Occipital lobe (tissue), 2 donors: Measurements from ENCODE around the gene PROB1. TPM values are rescaled to one million over a fixed set of nuclear protein-coding genes. Genes with fewer than 3 reads are reported as not detected.
"Not testable (repeated sequence)": the region's sequence is repeated elsewhere in the genome, so short reads cannot be mapped to it uniquely, and the experiment has no call there.

ENCODE experiments used
- DNase-seq: peaks from one replicate; lab custom pipeline; 2025; lab: John Stamatoyannopoulos, UW
- total RNA-seq: library from RNA; depleted of rRNA; stranded (reverse); fragments of >200 nt; gene quantifications from one replicate; pipeline ENCODE4 v1.2.3, GENCODE V29; 2014

PROB1 gene
- total RNA-seq, 1 donor from 2014 or later: 0.16 TPM

- no peak for DNase-seq
Measured at GRCh38 chr5:139392324-139392677, 2.6 kb downstream of the PROB1 start.

GRCh38 chr5:139391570-139392323 is 3.2 kb downstream of the PROB1 start:
- no peak for DNase-seq

DNA sequence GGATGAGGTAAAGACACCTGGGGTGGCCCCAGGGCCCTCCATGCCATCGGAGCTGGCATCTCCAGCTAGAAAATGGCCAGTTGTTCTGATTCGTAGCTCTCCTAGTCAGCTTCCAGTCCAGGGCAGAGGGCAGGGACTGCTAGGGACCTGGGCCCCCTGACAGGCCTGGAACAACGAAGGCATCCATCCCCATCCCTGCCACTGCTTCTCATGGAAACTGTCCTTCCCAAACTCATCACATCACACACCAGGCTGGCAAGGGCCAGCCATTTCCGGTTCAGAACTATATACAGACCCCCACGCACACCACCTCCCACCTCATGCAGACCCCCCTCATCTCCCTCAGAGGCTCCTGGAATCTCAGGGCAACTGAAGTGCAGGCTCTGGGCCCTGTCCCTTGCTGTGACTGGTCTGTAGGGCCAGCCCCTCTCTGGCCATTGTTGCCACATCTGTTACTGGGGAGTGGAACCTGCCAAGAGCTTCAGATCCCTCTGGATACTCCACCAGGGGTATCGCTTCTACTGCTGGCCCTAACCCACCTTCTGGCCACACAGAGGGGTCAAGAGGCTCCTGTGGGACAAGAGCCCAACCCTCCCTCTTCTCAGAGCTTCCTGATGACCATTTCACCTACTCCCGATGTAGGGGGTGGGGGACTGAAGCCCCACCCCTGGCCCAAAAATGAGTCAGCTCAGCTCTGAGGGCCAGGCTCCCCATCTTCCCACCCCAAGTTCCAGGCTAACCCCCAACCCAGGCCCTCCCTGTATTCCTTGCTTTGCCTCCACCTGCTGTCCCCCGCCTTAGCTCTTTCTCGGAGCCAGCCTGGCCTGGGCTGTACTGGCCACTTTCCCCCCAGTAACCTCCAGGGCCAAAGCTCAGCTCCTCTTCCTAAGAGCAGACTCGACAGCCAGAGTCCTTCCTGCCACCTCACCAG is 4.0 kb downstream of the PROB1 start:
- DNase-seq: no peak

DNA sequence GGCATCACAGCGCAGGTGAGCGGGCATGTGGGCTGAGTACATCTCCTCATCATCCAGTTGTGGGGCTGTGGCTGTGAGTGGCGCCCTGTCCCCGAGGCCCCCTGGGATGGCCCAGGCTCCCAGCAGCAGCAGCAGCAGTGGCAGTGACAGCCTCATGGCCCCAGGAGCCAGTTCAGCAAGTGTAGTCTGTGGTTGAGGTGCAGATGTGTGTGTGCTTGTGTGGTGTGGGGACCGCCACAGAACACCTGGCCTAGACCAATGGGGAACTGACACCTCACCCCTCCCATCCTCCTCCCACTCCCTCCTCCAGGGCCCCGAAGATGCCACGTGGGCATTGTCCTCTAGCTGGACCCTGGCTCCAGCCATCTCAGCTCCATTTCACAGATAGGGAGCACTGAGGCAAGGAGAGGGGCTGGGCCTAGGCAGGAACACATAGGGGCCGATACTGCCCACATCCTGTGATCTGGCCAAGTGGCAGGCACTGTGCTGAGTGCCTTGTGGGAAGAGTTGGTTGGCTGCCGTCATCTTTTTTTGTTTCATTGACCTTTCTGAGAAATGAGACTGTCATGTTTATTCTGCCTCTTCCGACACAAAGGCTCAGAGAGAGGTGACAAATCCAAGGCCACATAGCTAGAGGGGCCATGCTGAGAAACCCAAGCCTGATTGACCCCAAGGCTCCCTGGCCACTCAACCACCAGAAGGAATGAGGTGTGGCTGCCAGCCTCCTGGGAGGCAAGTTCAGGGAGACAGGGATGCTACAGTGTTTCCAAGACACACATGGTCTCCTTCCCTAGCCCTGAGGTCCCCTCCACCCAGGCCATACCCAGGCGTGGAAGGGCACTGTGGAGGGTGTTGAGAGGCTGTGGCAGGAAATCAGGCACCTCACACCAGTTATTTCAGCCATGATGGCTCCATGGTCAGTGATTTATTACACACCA is 4.9 kb downstream of the PROB1 start, which contains the start of gene MZB1:
TSS of gene MZB1 (minus strand) at position 213 of the 938 bp plus-strand sequence. CDS start at position 156, 57 bp downstream.
- DNase-seq: no peak

GRCh38 chr5:139388198-139388821 is 6.6 kb downstream of the PROB1 start:
- DNase-seq: no peak

- no peak for DNase-seq
Measured at GRCh38 chr5:139387611-139388197, 7.2 kb downstream of the PROB1 start.

GRCh38 chr5:139386956-139387355 is 7.9 kb downstream of the PROB1 start:
- DNase-seq: not testable (repeated sequence)

DNA sequence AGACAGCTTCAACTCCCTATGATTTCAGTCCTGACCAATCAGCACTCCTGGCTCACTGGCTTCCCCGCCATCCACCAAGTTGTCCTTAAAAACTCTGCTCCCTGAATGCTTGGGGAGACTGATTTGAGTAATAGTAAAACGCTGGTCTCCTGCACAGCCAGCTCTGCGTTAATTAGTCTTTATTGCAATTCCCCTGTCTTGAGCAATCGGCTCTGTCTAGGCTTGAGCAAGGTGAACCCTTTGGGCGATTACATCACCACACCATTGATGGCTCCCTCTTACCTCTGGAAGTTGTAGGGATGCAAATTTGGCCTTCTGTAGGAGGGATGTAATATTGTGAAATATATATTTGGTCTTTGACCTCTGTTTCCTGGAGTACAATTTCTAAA is 8.9 kb downstream of the PROB1 start:
- DNase-seq: no peak

DNA sequence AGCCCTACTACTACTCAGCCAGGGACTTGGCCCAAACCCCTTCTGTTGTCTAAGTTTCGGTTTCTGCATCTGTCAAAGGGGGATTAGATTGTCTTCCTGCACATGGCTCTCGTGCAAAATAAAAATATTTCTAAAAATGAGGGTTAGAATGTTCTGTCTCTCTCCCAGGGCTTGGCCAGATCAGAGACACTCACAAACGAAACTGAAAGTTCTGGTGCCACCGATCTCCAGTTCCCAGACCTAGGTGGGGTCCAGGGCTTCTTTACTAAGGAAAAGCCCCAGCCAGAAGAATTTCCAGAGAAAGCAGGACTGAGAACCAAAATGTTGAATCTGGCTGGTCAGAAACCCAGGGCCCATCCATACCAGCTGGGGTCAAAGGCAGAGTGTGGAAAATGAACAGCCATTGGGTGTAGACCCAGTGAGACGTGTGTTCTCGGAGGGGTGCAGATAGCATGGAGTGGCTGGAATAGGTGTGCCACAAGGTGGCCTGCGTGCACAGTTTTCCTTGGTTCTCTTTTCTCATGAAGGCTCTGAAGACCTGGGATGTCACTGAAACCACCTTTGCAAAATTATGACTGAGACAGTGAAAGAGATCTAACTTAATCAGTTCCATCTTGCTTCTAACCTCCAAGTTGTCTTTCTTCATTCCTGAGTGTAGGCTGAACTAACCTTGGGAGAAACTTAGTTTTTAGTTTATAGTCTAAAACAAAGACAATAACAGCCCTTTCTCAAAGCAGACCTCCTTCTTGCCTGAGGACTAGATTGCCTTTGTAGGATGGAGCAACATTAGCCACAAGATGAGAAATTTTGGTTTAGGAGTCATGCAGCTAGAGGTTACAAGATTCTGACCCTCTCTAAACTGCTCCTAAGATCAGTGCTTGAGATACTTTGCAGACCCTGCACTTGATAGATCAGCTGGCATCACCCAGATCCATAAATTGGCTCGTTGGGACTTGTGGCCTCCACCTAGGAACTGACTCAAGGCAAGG is 9.5 kb downstream of the PROB1 start:
- DNase-seq: no peak

DNA sequence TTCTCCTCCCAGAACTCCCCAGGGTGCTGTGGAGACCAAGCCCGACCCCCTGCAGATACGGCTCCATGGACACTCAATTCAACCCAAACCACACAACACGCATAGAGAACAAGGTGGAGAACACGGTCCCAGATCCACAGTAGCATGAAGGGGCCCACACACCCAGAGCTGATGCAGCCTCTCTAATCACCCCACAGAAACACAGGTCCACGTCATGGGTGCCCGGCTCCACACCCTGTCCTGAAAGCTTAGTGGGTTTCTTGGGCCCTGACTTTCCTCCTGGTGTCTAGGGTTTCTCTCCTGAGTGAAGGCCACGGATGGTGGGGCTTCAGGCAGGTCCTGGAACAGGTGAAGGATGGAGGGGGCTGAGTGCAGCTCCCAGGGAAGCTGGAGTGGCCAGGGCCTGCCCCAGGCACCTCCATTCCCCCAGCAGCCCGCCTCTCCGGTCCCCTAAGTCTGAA is 10.3 kb downstream of the PROB1 start:
- DNase-seq: no peak

GRCh38 chr5:139383993-139384590 is 10.8 kb downstream of the PROB1 start:
- no peak for DNase-seq

DNA sequence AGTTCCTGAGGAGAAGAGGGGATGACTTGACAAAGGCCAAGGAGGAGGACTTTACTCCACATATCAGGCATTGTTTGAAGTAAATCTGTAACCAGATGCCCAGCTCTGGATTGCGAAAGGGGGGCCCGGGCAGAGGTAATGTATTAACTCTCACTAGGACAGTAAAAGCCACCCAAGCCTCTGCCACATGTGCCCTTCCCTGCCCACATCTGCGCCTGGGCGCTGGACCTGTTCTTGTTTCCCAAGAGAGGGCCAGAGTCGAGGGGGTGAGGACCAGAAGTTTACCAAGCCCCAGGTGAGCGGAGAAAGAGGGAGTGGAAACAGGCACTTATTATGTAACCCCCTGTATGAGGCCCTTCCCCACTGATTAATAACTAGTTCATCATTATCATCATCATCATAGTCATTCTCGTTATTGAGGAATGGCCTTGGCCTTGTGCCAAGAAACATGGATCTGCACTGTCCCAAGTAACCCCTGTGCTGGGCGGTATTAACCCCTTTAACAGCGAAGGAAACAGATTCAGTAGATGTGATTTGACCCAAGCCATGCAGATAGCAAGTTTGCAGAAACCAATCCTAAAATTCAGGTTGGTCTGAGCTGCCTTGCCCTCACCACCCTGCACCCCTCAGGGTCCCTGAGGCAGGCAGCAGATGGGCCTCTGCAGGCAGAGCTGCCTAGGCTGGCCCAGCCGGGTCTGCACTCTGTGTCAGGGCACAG is 11.5 kb downstream of the PROB1 start, which contains the start of gene SLC23A1:
TSS of gene SLC23A1 (minus strand) at position 23 of the 718 bp plus-strand sequence. CDS start 44 bp downstream, outside the sequence.
- no peak for DNase-seq

- no peak for DNase-seq
Measured at GRCh38 chr5:139382807-139383206, 12.1 kb downstream of the PROB1 start.

DNA sequence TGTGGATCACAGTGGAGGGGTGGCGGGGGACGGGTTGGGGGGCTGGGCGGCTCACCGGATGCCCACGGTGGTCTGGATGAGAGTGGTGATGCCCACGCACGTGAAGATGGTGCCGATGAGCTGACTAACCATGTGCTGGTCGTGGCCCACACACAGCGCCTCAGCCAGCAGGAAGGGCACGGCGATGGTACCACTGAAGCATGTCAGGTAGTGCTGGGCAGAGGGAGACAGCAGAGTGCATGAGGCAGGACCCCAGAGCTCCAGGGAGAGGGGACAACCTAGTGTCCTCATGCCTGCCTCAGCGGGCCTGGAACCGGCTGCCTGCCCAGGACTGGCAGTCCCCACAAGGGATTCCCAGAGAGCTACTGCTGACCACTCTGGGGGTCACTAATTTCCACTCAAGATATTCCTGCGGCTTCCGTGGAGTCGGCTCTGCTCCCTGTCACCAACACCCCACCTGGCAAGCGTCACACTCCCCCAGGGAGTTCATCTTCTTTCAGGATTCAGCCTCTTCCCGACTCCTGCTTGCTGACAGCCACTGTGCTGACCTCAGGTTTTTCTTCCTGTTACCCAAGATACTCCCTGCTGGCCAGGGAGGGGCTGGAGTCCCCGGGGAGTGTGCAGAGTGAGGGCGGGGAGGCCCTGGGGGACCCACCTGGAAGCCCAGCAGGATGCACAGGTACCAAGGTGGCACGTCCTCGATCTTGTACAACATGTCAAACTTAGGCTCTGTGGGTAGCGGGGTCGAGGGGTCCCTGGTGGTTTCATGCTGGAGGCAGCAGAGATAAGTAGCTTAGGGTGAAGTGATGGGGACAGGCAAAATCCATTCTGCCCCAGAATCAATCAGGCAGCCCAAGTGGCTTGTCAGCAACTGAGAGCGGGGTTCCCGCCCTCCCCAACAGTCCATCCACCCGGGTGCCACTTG is 12.8 kb downstream of the PROB1 start:
- no peak for DNase-seq

DNA sequence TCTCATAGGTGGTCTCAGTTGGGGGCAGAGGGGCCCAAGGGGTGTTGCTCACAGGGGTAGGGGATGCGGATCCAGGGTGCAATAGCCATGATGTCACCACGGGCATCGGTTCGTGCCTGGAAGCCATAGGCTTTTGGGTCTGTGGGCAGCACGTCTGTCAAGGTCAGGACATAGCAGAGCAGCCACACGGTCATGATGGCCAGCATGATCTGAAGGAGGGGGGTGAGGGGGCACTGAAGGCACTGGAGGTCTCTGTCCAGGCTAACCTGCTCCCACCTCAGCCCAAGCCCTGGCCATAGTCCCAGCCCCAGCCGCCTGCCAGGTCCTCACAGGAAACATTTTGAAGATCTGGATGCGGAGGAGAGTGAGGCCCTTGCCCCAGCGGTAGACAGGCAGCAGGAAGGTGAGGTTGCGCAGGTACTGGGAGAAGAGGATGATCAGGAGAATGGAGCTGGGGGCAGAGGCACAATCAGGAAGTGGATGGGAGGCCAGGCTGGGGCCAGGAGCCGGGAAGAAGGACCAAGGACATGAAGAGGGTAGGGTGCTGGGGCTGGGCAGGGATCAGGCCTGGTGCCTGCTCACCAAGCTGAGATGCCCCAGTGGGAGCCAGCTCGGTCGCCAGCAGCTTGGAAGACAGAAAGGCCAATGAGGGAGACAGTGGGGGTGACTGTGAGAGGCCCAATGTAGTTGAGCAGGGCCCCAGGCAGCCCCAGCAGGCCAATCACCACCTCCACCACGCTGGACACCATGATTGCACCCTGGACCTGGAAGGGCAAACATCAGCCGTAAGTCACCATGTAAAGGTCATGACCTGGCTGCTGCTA is 15.1 kb downstream of the PROB1 start:
- no peak for DNase-seq

DNA sequence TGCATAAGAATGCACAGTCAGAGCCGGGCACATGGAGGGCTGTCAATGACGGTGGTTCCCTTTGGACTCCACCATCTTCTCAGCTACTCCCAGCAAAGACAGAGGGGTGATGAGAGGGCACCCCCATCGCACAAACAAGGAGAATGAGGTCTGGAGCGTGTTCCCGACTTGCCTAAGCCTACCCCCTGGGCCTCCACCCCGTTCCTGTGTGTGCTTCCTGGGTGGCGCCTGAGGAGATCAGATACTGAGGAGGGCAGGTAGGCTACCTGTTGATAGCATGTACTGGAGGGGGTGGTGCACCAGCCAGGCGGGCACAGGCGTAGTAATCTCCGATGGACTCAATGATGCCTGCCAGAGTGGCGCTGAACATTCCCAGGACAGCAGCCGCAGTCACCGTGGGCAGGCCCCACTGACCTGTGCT is 16.0 kb downstream of the PROB1 start:
- no peak for DNase-seq
